GM12878 (cell line): ENCODE results near the gene DEXI.

Experiments used
- CBX5 ChIP-seq: sonication (generic); IDR thresholded peaks from 2 replicates; pipeline ENCODE4 v1.6.1; 2016; ENCODE audit warnings: low read depth, moderate library complexity, mild to moderate bottlenecking, inconsistent platforms
- EED ChIP-seq: sonication (generic); IDR thresholded peaks from 2 replicates; pipeline ENCODE4 v1.6.1; 2016; ENCODE audit warnings: antibody characterized with exemption, low read depth
- NFIC ChIP-seq: IDR thresholded peaks from 2 replicates; pipeline ENCODE4 v1.6.1; 2012; ENCODE audit warnings: low read depth, mild to moderate bottlenecking, inconsistent platforms, low read length, moderate library complexity
- POLR2A ChIP-seq: IDR thresholded peaks from 2 replicates; pipeline ENCODE4 v1.6.1; 2011; ENCODE audit warnings: low read depth, mild to moderate bottlenecking, low read length
- POLR2AphosphoS5 ChIP-seq: IDR thresholded peaks from 2 replicates; pipeline ENCODE4 v1.6.1; 2011; ENCODE audit warnings: mild to moderate bottlenecking, low read length, inconsistent platforms
- SMC3 ChIP-seq: IDR thresholded peaks from 2 replicates; pipeline ENCODE4 v1.6.1; 2011; ENCODE audit warnings: low read length, improper control_type of control experiment, borderline replicate concordance
- TF ChIP-seq, protein P1 (sequence below): fragments of 450-650 bp; IDR thresholded peaks from 2 replicates; pipeline ENCODE4 v1.6.1; 2016; ENCODE audit warnings: mild to moderate bottlenecking, moderate library complexity, borderline replicate concordance
- TF ChIP-seq, protein P2 (sequence below), 3 experiments: IDR thresholded peaks in 2 of 3; conservative IDR thresholded peaks in 1 of 3; 2 replicates each; pipeline ENCODE4 v1.5.1; 2011; ENCODE audit warnings: low read depth in 3 of 3, low read length in 3 of 3, mild to moderate bottlenecking in 3 of 3, control low read depth in 2 of 3, moderate library complexity in 2 of 3, inconsistent platforms in 1 of 3, mixed read lengths in 1 of 3; ENCODE audit not compliant: control insufficient read depth in 2 of 3, insufficient read depth in 1 of 3; ENCODE audit errors: extremely low read depth in 1 of 3

DNA sequence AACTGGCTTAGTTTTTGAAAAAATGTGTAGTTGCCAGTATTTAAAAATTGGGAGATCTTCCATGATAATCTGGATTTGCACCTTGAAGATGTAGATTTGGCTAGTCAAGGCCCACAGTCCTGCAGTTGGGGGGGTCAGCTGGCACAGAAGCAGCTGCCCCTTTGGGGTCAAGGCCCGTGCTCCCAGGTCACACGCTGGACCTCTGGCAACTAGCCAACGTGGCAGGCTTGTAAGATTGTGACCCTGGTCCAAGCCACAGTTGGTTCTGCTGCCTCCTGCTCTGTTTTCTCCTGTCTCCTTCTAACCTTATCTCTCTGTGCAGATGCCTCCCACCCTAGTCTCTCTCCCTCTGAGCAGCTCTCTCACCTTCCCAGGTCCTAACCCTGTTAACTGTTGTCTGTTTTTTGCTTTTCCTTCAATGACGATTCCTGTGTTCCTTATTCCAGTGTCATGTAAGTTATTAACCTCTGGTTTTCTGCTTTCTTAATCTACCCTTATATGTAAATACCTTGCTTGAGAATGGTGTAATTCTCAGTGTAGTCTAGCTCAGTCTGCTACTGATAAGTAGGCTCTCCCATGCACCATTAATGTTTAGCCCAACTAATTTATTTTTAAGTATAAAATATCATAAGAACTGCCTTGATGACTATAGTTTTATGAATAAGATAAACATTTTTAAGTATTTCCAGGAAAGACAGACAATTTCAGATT lies 30.0 kb upstream of the DEXI start:
- TF ChIP-seq, protein P1, sequence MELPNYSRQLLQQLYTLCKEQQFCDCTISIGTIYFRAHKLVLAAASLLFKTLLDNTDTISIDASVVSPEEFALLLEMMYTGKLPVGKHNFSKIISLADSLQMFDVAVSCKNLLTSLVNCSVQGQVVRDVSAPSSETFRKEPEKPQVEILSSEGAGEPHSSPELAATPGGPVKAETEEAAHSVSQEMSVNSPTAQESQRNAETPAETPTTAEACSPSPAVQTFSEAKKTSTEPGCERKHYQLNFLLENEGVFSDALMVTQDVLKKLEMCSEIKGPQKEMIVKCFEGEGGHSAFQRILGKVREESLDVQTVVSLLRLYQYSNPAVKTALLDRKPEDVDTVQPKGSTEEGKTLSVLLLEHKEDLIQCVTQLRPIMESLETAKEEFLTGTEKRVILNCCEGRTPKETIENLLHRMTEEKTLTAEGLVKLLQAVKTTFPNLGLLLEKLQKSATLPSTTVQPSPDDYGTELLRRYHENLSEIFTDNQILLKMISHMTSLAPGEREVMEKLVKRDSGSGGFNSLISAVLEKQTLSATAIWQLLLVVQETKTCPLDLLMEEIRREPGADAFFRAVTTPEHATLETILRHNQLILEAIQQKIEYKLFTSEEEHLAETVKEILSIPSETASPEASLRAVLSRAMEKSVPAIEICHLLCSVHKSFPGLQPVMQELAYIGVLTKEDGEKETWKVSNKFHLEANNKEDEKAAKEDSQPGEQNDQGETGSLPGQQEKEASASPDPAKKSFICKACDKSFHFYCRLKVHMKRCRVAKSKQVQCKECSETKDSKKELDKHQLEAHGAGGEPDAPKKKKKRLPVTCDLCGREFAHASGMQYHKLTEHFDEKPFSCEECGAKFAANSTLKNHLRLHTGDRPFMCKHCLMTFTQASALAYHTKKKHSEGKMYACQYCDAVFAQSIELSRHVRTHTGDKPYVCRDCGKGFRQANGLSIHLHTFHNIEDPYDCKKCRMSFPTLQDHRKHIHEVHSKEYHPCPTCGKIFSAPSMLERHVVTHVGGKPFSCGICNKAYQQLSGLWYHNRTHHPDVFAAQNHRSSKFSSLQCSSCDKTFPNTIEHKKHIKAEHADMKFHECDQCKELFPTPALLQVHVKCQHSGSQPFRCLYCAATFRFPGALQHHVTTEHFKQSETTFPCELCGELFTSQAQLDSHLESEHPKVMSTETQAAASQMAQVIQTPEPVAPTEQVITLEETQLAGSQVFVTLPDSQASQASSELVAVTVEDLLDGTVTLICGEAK = no peak
- TF ChIP-seq SMC3 (no peak), CBX5 (no peak), EED (no peak), POLR2AphosphoS5 (no peak), NFIC (no peak), POLR2A (no peak)
- TF ChIP-seq, protein P2, sequence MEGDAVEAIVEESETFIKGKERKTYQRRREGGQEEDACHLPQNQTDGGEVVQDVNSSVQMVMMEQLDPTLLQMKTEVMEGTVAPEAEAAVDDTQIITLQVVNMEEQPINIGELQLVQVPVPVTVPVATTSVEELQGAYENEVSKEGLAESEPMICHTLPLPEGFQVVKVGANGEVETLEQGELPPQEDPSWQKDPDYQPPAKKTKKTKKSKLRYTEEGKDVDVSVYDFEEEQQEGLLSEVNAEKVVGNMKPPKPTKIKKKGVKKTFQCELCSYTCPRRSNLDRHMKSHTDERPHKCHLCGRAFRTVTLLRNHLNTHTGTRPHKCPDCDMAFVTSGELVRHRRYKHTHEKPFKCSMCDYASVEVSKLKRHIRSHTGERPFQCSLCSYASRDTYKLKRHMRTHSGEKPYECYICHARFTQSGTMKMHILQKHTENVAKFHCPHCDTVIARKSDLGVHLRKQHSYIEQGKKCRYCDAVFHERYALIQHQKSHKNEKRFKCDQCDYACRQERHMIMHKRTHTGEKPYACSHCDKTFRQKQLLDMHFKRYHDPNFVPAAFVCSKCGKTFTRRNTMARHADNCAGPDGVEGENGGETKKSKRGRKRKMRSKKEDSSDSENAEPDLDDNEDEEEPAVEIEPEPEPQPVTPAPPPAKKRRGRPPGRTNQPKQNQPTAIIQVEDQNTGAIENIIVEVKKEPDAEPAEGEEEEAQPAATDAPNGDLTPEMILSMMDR (IDR thresholded peaks at IDR 0.05 in 2 of 3, conservative IDR thresholded peaks at IDR 0.05 in 1 of 3; ENCODE audit: control insufficient read depth in 2 of 3, extremely low read depth in 1 of 3, insufficient read depth in 1 of 3, low read depth in 3 of 3, low read length in 3 of 3) = no peak
